CD8-positive, alpha-beta memory T cell (primary cell): ENCODE results near the gene IGFBP4. TPM values are rescaled to one million over a fixed set of nuclear protein-coding genes. Genes with fewer than 3 reads are reported as not detected.

Source experiments
- CTCF ChIA-PET: fragments of 350-600 bp; sonication (Branson Sonifier 250); formaldehyde crosslinking; loops from one replicate; lab custom pipeline; 2021; ENCODE audit warnings: antibody characterized with exemption; lab: Charles Lee
- POLR2A ChIA-PET: fragments of 350-600 bp; sonication (Branson Sonifier 250); formaldehyde crosslinking; loops from one replicate; lab custom pipeline; 2021; ENCODE audit warnings: antibody characterized with exemption; lab: Charles Lee
- DNase-seq, 5 donors: peaks; one replicate each; pipeline versions ENCODE4 v3.0.0 to v3.0.0-alpha.2; 2020 to 2022; ENCODE audit warnings: mixed read lengths in 1 of 5
- H3K27ac ChIP-seq: one replicate; pipeline ENCODE4 v1.7.0; 2013; ENCODE audit warnings: low read depth, mild to moderate bottlenecking, low read length, moderate library complexity
- H3K27me3 ChIP-seq: 2 replicates; pipeline ENCODE4 v1.7.0; 2013; ENCODE audit warnings: low read length, mild to moderate bottlenecking; ENCODE audit not compliant: insufficient read depth, poor library complexity, severe bottlenecking
- H3K36me3 ChIP-seq: 2 replicates; pipeline ENCODE4 v1.7.0; 2013; ENCODE audit warnings: mild to moderate bottlenecking, low read length, moderate library complexity; ENCODE audit not compliant: insufficient read depth
- H3K4me1 ChIP-seq: 2 replicates; pipeline ENCODE4 v1.7.0; 2013; ENCODE audit warnings: mild to moderate bottlenecking, low read length, moderate library complexity; ENCODE audit not compliant: insufficient read depth
- H3K4me3 ChIP-seq: 2 replicates; pipeline ENCODE4 v1.7.0; 2013; ENCODE audit warnings: mild to moderate bottlenecking, low read length
- H3K9me3 ChIP-seq: 2 replicates; pipeline ENCODE4 v1.7.0; 2013; ENCODE audit warnings: mild to moderate bottlenecking, low read length
- H3K27ac Mint-ChIP-seq, 8 donors: one replicate each; pipeline ENCODE4 v1.8.0; 2020 to 2021; ENCODE audit warnings: mixed read lengths in 8 of 8, mild to moderate bottlenecking in 6 of 8, inconsistent platforms in 3 of 8, moderate library complexity in 3 of 8
- H3K27me3 Mint-ChIP-seq, 2 donors: one replicate each; pipeline ENCODE4 v1.8.0; 2020 to 2021; ENCODE audit warnings: mixed read lengths in 2 of 2, mild to moderate bottlenecking in 1 of 2, moderate library complexity in 1 of 2
- H3K36me3 Mint-ChIP-seq, 3 donors: one replicate each; pipeline ENCODE4 v1.8.0; 2020 to 2021; ENCODE audit warnings: mixed read lengths in 3 of 3, inconsistent platforms in 1 of 3, mild to moderate bottlenecking in 1 of 3
- H3K4me1 Mint-ChIP-seq, 3 donors: one replicate each; pipeline ENCODE4 v1.8.0; 2020 to 2021; ENCODE audit warnings: mixed read lengths in 3 of 3, inconsistent platforms in 1 of 3, mild to moderate bottlenecking in 1 of 3
- H3K4me3 Mint-ChIP-seq, 7 donors: one replicate each; pipeline ENCODE4 v1.8.0; 2020 to 2021; ENCODE audit warnings: mixed read lengths in 7 of 7, mild to moderate bottlenecking in 6 of 7, moderate library complexity in 4 of 7, inconsistent platforms in 2 of 7
- H3K9me3 Mint-ChIP-seq, 5 donors: one replicate each; pipeline ENCODE4 v1.8.0; 2020 to 2022; ENCODE audit warnings: mixed read lengths in 5 of 5, mild to moderate bottlenecking in 3 of 5, moderate library complexity in 2 of 5, inconsistent platforms in 1 of 5
- polyA plus RNA-seq: library from polyadenylated mRNA; unstranded; fragments of 300-500 nt; fragmentation: Illumina TruSeq; gene quantifications from one replicate; pipeline ENCODE4 v1.2.3, GENCODE V29; 2021
- total RNA-seq, 2 experiments: library from RNA; stranded (reverse); gene quantifications; one replicate each; pipeline ENCODE4 v1.2.3, GENCODE V29; 2021

IGFBP4 gene
- total and polyA plus RNA-seq, 3 experiments from 2014 or later: 3.0 to 21.4 (median 3.2) TPM

DNA sequence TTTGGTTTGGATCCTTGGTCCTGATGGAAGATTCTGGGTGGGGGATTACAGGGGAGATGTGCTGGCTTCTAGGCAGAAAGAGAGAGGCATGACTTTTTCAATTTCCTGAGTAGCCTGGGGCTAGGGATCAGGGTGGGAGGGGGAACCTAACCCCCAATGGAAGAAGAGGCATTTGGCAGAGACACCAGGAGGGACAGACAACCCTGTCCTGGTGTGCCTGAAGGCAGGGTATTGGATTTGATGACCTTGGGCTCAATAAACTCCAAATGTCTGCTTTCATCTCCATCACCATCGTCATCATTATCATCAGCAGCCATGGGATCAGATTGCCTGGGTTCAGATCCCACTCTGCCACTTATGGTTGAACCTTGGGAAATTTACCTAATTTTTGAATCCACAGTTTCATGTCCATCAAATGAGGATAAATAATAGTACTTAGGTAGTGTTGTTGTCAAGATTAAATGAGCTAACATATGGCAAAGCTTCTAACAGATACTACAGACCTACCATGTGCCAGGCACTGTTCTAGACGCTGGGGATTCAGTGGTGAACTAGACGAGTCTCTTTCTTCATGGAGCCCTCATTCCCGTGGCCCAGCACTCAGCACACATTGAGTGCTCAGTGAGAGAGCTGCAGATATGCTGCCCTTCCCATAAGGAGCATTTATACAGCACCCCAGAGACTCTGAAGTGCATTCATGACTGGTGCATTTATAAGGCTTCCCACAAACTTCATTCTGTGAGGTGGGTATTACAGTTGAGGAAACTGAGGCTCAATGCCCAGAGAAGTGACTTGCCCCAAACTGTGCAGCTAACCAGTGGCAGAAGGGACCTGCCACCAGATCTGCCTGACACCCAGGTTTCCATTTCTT, 26.8 kb downstream of the IGFBP4 start:
- Mint-ChIP-seq H3K9me3 (no peaks in the 10 kb centered on the region), H3K36me3 (no peaks in the 10 kb centered on the region), H3K27me3 (peaks cover 0 to 4% of the 10 kb centered on the region in 2 donors), H3K4me3 (no peak overlapping the region), H3K27ac (peak overlapping the region in 2 of 8 donors; percentile 31 to 46), H3K4me1 (no peaks in the 10 kb centered on the region)
- no peaks in the 10 kb centered on the region for H3K36me3 ChIP-seq
- DNase-seq: no peak
- ChIA-PET CTCF (interaction anchor here (0.6 to 2.9 kb wide), 3 partner anchors 63 to 91 kb away, joined by 3 to 6 read pairs (median 3); no protein-coding TSS in a partner anchor), POLR2A (no interaction called here)
- no peaks in the 10 kb centered on the region for H3K27me3 ChIP-seq
- no peak overlapping the region for H3K27ac ChIP-seq
- no peaks in the 10 kb centered on the region for H3K4me1 ChIP-seq
- H3K9me3 ChIP-seq: no peaks in the 10 kb centered on the region
- no peak overlapping the region for H3K4me3 ChIP-seq

DNA sequence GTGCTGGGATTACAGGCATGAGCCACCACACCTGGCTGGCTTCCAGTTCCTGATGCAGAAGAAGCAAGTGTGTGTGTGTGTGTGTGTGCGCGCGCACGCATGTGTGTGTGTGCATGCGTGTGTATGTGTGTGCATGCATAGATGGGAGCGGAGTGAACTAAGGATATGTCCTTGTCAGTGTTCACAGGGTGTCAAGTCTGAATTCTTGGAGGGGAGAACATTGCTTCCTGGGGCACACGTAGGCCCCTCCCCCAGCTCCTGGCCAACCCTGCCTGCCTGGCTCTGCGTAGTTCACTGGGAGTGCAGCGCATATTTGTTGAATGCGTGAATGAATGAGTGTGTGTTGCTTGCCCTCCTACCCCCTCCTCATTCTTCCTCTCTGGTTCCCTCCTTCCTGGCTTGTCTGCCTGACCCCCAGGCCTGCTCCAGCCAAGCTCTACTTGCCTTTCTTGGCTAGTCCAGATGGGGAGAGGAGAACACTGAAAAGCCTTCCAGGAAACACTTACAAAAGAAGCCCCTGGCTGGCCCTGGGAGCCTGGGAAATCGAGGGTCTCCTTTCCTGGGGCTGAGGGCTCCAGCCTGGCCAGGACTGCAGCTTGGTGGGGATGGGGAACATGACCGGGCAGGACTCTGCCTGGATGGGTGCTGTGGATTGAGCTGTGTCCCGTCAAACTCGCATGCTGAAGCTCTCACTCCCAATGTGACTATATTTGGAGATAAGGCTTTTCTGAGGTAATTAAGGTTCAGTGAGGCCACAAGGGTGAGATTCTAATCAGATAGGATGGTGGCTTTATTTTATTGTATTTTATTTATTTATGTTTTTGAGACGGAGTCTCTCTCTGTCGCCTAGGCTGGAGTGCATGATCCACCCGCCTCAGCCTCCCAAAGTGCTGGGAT, 27.9 kb downstream of the IGFBP4 start:
- Mint-ChIP-seq H3K4me1 (peaks cover 3 to 6% (median 5%) of the 10 kb centered on the region in 3 donors), H3K4me3 (no peak overlapping the region), H3K27me3 (peaks cover 0 to 5% of the 10 kb centered on the region in 2 donors), H3K36me3 (peaks cover 0 to under 1% (median 0%) of the 10 kb centered on the region in 3 donors), H3K9me3 (no peaks in the 10 kb centered on the region), H3K27ac (peak overlapping the region in 2 of 8 donors; percentile 36 to 51)
- H3K27ac ChIP-seq: no peak overlapping the region
- DNase-seq: no peak
- no peaks in the 10 kb centered on the region for H3K27me3 ChIP-seq
- ChIA-PET CTCF (interaction anchor here (1.2 to 2.9 kb wide), 2 partner anchors 62 to 89 kb away, joined by 3 to 6 read pairs; no protein-coding TSS in a partner anchor), POLR2A (no interaction called here)
- peaks cover under 1% of the 10 kb centered on the region for H3K4me1 ChIP-seq
- no peaks in the 10 kb centered on the region for H3K36me3 ChIP-seq
- H3K9me3 ChIP-seq: no peaks in the 10 kb centered on the region
- no peak overlapping the region for H3K4me3 ChIP-seq

DNA sequence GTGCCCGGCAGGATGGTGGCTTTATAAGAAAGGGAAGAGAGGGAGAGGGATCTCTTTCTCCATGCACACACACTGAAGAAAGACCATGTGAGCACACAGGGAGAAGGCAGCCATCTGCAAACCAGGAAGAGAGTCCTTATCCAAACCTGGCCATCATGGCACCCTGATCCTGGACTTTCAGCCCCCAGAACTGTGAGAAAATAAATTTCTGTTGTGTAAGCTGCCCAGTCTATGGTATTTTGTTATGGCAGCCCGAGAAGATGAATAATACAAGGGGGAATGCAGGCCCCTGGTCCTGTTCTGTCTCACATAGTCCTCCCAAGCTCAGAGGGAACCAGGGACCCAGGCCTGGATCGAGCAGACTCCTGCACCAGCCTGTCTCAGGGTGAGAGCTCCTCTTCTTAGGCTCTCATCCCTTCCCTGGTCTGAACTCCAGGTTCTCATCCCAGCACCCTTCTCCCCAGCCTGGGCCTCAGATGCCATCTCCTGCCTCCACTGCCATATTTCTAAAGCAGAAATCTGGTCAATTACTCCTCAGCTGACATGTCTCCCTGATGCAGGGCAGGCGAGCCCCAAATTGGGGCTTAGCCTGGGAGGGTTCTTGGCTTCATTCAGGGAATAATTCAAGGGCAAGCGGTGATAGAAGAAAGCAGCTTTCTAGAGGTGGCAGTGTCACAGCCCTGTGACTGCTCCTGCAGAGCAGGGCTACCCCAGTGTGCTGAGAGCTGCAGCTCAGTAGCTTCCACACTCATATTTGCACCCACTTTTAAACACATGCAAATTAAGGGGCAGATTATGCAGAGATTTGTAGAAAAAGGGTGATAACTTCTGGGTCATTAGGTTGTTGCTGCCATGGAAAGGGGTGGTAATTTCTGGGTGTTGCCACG, 28.8 kb downstream of the IGFBP4 start:
- Mint-ChIP-seq H3K4me1 (peaks cover 6 to 14% (median 12%) of the 10 kb centered on the region in 3 donors), H3K27me3 (peaks cover 0 to 5% of the 10 kb centered on the region in 2 donors), H3K36me3 (peaks cover 0 to 2% (median 0%) of the 10 kb centered on the region in 3 donors), H3K4me3 (no peak overlapping the region), H3K27ac (peak overlapping the region in 2 of 8 donors; percentile 8 to 36), H3K9me3 (no peaks in the 10 kb centered on the region)
- H3K4me1 ChIP-seq: peaks cover 8% of the 10 kb centered on the region
- no peak overlapping the region for H3K4me3 ChIP-seq
- ChIA-PET POLR2A (no interaction called here), CTCF (interaction anchor here (1.2 to 2.9 kb wide), 2 partner anchors 61 to 88 kb away, joined by 3 to 6 read pairs; no protein-coding TSS in a partner anchor)
- H3K9me3 ChIP-seq: no peaks in the 10 kb centered on the region
- no peak for DNase-seq
- no peaks in the 10 kb centered on the region for H3K27me3 ChIP-seq
- no peaks in the 10 kb centered on the region for H3K36me3 ChIP-seq
- H3K27ac ChIP-seq: no peak overlapping the region

DNA sequence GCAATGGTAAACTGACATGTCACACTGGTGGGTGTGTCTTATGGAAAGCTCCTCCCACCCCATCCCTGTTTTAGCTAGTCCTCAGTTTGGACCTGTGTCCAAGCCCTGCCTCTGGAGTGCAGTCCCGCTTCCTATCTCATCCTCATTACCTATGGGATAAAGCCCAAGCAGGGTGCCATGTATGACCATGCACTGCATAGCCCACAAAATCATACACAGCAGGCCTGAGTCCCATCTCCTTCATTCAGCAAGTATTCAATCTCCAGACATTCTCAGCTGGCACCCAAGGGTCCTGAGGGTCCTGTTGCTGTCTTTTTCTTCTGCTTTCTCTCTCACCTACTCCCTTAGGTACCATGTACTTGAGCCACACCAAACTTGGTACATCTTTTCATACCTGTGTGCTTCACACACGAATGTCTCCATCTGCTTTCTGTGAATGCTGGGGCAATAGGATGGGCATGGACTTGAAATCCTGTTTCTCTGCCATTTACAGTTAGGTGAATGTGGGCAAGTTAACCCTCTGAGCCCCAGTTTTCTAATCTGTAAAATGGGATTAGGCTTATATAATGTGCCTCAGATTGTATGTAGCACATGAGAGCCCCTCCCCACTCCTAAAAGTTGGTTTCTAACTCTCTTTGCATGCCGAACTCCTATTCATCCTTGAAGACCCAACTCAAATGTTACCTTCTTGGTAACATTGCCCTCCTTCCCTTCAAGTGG, 29.6 kb downstream of the IGFBP4 start:
- Histone ChIP-seq H3K36me3 (no peaks in the 10 kb centered on the region), H3K4me1 (peaks cover 16% of the 10 kb centered on the region), H3K9me3 (no peaks in the 10 kb centered on the region), H3K27ac (no peak overlapping the region), H3K4me3 (no peak overlapping the region), H3K27me3 (no peaks in the 10 kb centered on the region)
- peaks cover 0 to 2% (median 0%) of the 10 kb centered on the region in 3 donors for H3K36me3 Mint-ChIP-seq
- peaks cover 8 to 18% (median 17%) of the 10 kb centered on the region in 3 donors for H3K4me1 Mint-ChIP-seq
- ChIA-PET POLR2A (no interaction called here), CTCF (interaction anchor here (1.2 to 2.9 kb wide), 2 partner anchors 60 to 87 kb away, joined by 3 to 6 read pairs; no protein-coding TSS in a partner anchor)
- peak overlapping the region in 3 of 8 donors; percentile 8 to 66 (median 45) for H3K27ac Mint-ChIP-seq
- DNase-seq: no peak
- H3K9me3 Mint-ChIP-seq: no peaks in the 10 kb centered on the region
- H3K27me3 Mint-ChIP-seq: peaks cover 0 to 3% of the 10 kb centered on the region in 2 donors
- H3K4me3 Mint-ChIP-seq: no peak overlapping the region

DNA sequence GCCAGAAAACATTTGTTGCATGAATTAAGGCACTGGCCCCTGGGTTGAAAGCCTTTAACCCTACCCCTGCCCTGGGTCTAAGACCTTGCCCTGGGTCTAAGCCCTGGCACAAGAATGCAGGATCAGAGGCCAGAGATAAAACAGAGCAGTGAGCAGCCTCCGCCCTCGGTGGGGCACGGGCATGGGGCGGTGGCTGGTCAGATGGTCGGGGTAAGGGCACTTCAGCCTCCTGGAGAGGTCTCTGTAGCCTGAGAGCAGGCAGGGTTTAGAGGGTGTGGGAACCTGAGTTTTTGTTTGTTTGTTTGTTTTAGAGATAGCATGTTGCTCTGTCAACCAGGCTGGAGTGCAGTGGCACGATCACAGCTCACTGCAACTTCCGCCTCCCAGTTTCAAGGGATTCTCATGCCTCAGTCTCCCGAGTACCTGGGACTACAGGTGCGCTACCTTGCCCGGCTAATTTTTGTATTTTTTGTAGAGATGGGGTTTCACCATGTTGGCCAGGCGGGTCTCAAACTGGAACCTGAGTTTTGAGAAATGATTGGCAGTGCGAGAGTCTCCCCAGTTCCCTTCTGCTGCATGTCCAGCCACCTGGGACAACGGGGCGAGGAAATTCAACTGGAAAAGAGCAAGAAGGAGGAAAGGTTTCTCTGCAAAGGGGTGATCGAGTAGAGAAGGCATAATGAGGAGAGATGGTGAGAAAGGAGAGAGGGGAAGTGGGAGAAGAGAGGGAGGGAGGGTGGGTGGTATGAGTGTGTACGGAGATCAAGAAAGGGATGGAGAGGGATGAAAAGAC, 30.5 kb downstream of the IGFBP4 start:
- Histone ChIP-seq H3K9me3 (no peaks in the 10 kb centered on the region), H3K36me3 (no peaks in the 10 kb centered on the region), H3K27ac (no peak overlapping the region), H3K27me3 (no peaks in the 10 kb centered on the region), H3K4me1 (peaks cover 25% of the 10 kb centered on the region), H3K4me3 (no peak overlapping the region)
- Mint-ChIP-seq H3K4me3 (no peak overlapping the region), H3K27ac (peak overlapping the region in 2 of 8 donors; percentile 66 to 73), H3K9me3 (peaks cover 0 to under 1% (median 0%) of the 10 kb centered on the region in 5 donors), H3K4me1 (peaks cover 11 to 24% (median 21%) of the 10 kb centered on the region in 3 donors), H3K27me3 (peaks cover 0 to 1% of the 10 kb centered on the region in 2 donors), H3K36me3 (peaks cover 0 to 2% (median 1%) of the 10 kb centered on the region in 3 donors)
- ChIA-PET POLR2A (no interaction called here), CTCF (interaction anchor here (4.8 kb wide), 1 partner anchor 60 kb away, joined by 31 read pairs; no protein-coding TSS in a partner anchor)
- no peak for DNase-seq

DNA sequence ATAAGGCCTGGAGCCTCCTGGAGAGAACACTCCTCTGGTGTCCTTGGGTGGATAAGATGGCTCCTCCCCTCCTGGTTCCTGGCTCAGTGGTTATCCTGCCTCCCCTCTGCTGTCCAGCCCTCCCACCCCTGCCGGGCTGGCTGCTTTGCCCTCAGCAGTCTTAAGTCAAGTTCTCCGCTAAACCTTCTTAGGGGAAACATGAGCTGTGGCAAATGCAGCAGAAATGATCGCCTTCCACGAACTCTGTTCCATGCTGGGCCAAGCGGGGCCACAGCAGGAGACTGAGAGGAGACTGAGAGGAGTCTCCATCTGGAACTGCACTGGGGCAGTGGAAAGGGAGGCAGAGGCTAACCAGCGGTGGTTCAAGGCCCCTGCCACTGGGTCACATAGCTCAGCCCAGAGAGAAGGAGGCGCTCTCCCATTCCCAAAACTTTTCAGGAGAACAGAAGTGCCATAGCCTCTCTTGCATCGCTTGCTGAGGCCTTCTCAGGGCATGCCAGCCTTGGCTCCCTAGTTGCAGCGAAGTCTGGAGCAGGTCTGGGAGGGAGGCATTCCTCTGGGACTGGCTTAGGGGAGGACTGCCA, 31.3 kb downstream of the IGFBP4 start:
- peaks cover 0 to 2% (median 0%) of the 10 kb centered on the region in 5 donors for H3K9me3 Mint-ChIP-seq
- CTCF ChIA-PET: interaction anchor here (4.8 kb wide), 1 partner anchor 59 kb away, joined by 31 read pairs; no protein-coding TSS in a partner anchor
- H3K27me3 Mint-ChIP-seq: peaks cover 0 to 1% of the 10 kb centered on the region in 2 donors
- Histone ChIP-seq H3K36me3 (no peaks in the 10 kb centered on the region), H3K4me3 (no peak overlapping the region), H3K4me1 (peaks cover 32% of the 10 kb centered on the region), H3K9me3 (no peaks in the 10 kb centered on the region), H3K27me3 (no peaks in the 10 kb centered on the region), H3K27ac (no peak overlapping the region)
- peaks cover 0 to 3% (median 2%) of the 10 kb centered on the region in 3 donors for H3K36me3 Mint-ChIP-seq
- no peak for DNase-seq
- POLR2A ChIA-PET: no interaction called here
- H3K27ac Mint-ChIP-seq: peak overlapping the region in 2 of 8 donors; percentile 21 to 27
- no peak overlapping the region for H3K4me3 Mint-ChIP-seq
- H3K4me1 Mint-ChIP-seq: peaks cover 16 to 32% (median 27%) of the 10 kb centered on the region in 3 donors
